Kidney (tissue), 14 donors: ENCODE results near the gene LCLAT1. TPM values are rescaled to one million over a fixed set of nuclear protein-coding genes. Genes with fewer than 3 reads are reported as not detected.

Source experiments
- DNase-seq, 5 donors: peaks; one replicate each; pipeline ENCODE4 v3.0.0-alpha.2; 2013 to 2020
- FAIRE-seq: peaks from 2 replicates; lab custom pipeline; 2012; peaks lifted over from hg19 to GRCh38; lab: Jason Lieb, UNC
- H3K27ac ChIP-seq, 2 donors: one replicate each; pipeline ENCODE4 v1.7.0; 2013; ENCODE audit warnings: low read depth in 2 of 2, low read length in 2 of 2, inconsistent platforms in 1 of 2
- H3K27me3 ChIP-seq: one replicate; pipeline ENCODE4 v1.7.1; 2013; ENCODE audit warnings: low read length, inconsistent platforms; ENCODE audit not compliant: control insufficient read depth, insufficient read depth
- H3K36me3 ChIP-seq, 3 donors: one replicate each; pipeline versions ENCODE4 v1.7.0 to v1.7.1; 2013; ENCODE audit warnings: low read length in 3 of 3, control low read depth in 1 of 3, inconsistent platforms in 1 of 3; ENCODE audit not compliant: insufficient read depth in 3 of 3, control insufficient read depth in 2 of 3
- H3K4me1 ChIP-seq, 3 donors: one replicate each; pipeline versions ENCODE4 v1.7.0 to v1.7.1; 2013; ENCODE audit warnings: low read length in 3 of 3, inconsistent platforms in 1 of 3, low read depth in 1 of 3; ENCODE audit not compliant: control insufficient read depth in 2 of 3, insufficient read depth in 2 of 3
- H3K4me3 ChIP-seq, 3 donors: one replicate each; pipeline versions ENCODE4 v1.7.0 to v1.8.1; 2013; ENCODE audit warnings: low read length in 3 of 3, control low read depth in 1 of 3, inconsistent platforms in 1 of 3
- H3K9ac ChIP-seq, 3 donors: one replicate each; pipeline versions ENCODE4 v1.7.0 to v1.7.1; 2013; ENCODE audit warnings: low read length in 3 of 3, control low read depth in 1 of 3, inconsistent platforms in 1 of 3
- H3K9me3 ChIP-seq, 3 donors: one replicate each; pipeline versions ENCODE4 v1.7.0 to v1.7.1; 2013; ENCODE audit warnings: low read length in 3 of 3, control low read depth in 1 of 3, inconsistent platforms in 1 of 3; ENCODE audit not compliant: control insufficient read depth in 2 of 3, insufficient read depth in 1 of 3
- intact Hi-C: fragments of 100-400 bp; cut with DNase I; formaldehyde crosslinking; loops from one replicate; pipeline ENCODE4 v1.11.1; 2022
- polyA plus RNA-seq: library from polyadenylated mRNA; stranded (reverse); fragments of 350-450 nt; fragmentation: Illumina TruSeq; extraction: RNeasy Lipid Tissue Mini Kit (QIAGEN cat#74804); gene quantifications from one replicate; pipeline ENCODE4 v1.2.3, GENCODE V29; 2014; ENCODE audit warnings: low read depth, low replicate concordance; ENCODE audit not compliant: insufficient read depth
- total RNA-seq: library from RNA; stranded (reverse); fragmentation: NEBNext Ultra II Directional; extraction: Animal tissue kit (Norgen Biotek cat#: 25700); gene quantifications from one replicate; pipeline ENCODE4 v1.2.1, GENCODE V29; 2021
- TF ChIP-seq, protein P1 (sequence below): IDR thresholded peaks from 3 replicates; pipeline ENCODE4 v1.5.1; 2012; ENCODE audit warnings: mild to moderate bottlenecking, moderate library complexity, borderline replicate concordance; ENCODE audit not compliant: insufficient read depth; ENCODE audit errors: extremely low read depth
- donor health status: control.
- donor health status: control.
- donor health status: control.
- donor health status: control.
- donor health status: control.
- donor health status: DM: yes; HTN: yes; CAD: no.
- donor health status: Normal renal cell carcinoma (clear cell type).

Gene LCLAT1
- total and polyA plus RNA-seq, 2 donors from 2014 or later, result 5.6 to 19.4 TPM

DNA sequence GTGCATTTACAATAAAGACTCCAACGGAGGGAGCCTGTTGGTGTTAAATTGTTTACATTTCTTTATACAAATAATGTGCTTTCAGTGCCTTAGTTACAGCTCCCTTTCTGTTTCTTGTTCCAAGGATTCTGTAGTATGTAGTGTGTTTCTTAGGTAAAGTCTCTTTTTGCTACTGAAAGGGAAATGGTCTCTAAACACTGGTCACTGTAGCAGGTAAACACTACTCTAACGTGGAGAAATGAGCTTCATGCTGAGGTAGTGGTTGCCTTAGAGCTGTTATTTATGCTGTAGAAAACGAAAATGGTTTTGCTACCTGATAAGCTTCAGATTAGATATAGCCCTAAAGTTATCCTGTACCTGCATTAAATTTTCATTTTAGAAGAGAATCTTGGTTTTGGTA, 196.6 kb downstream of the LCLAT1 start:
- Histone ChIP-seq H3K27me3 (no peaks in the 10 kb centered on the region), H3K27ac (no peak overlapping the region), H3K4me1 (no peaks in the 10 kb centered on the region), H3K9ac (no peak overlapping the region), H3K36me3 (peaks cover 0 to 5% (median 4%) of the 10 kb centered on the region in 3 donors), H3K9me3 (no peaks in the 10 kb centered on the region), H3K4me3 (no peak overlapping the region)
- intact Hi-C loops, result no loop called here
- TF ChIP-seq, protein P1, sequence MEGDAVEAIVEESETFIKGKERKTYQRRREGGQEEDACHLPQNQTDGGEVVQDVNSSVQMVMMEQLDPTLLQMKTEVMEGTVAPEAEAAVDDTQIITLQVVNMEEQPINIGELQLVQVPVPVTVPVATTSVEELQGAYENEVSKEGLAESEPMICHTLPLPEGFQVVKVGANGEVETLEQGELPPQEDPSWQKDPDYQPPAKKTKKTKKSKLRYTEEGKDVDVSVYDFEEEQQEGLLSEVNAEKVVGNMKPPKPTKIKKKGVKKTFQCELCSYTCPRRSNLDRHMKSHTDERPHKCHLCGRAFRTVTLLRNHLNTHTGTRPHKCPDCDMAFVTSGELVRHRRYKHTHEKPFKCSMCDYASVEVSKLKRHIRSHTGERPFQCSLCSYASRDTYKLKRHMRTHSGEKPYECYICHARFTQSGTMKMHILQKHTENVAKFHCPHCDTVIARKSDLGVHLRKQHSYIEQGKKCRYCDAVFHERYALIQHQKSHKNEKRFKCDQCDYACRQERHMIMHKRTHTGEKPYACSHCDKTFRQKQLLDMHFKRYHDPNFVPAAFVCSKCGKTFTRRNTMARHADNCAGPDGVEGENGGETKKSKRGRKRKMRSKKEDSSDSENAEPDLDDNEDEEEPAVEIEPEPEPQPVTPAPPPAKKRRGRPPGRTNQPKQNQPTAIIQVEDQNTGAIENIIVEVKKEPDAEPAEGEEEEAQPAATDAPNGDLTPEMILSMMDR, result no peak
- DNase-seq, result no peak
- FAIRE-seq, result no peak

- DNase-seq (no peak), FAIRE-seq (no peak)
- no peak overlapping the region for H3K4me3 ChIP-seq
- H3K27ac ChIP-seq, result no peak overlapping the region
- TF ChIP-seq, protein P1, result no peak
- intact Hi-C loops, result no loop called here
- H3K27me3 ChIP-seq, result no peaks in the 10 kb centered on the region
- no peaks in the 10 kb centered on the region for H3K4me1 ChIP-seq
- no peak overlapping the region for H3K9ac ChIP-seq
- H3K9me3 ChIP-seq, result no peaks in the 10 kb centered on the region
- H3K36me3 ChIP-seq, result peaks cover 0 to 5% (median 4%) of the 10 kb centered on the region in 3 donors
These were observed 198.2 kb downstream of the LCLAT1 start for GRCh38 chr2:30645081-30645744.

DNA sequence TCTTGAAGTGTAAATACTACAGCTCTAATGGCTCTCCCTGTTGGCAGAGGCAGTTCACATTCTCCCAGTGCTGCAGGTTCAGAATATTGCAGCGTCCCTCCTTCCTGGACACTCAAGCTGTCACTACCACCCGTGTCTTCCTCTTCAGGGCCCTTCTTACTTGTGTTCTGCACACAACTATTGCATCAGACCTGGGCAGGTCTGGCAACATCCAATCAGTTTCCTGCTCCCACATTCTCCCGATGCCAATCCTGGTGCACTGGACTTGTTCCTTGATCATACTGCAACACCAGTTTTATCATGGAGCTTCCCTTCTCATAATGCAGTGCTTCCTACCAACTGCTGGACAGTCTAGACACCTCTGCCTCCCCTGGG, 198.7 kb downstream of the LCLAT1 start:
- H3K36me3 ChIP-seq, result peaks cover 0 to 5% (median 2%) of the 10 kb centered on the region in 3 donors
- H3K4me3 ChIP-seq, result no peak overlapping the region
- H3K4me1 ChIP-seq, result no peaks in the 10 kb centered on the region
- intact Hi-C loops, result no loop called here
- no peaks in the 10 kb centered on the region for H3K27me3 ChIP-seq
- FAIRE-seq (no peak), DNase-seq (no peak)
- TF ChIP-seq, protein P1, result no peak
- H3K9me3 ChIP-seq, result no peaks in the 10 kb centered on the region
- H3K9ac ChIP-seq, result no peak overlapping the region
- H3K27ac ChIP-seq, result no peak overlapping the region
